Activated T-helper 17 cell treated with anti-CD3 and anti-CD28 coated beads, Interleukin-2, amount 50 U/mL, for 72 hours (primary cell): ENCODE data around the gene NTRK2. TPM values are rescaled to one million over a fixed set of nuclear protein-coding genes. Genes with fewer than 3 reads are reported as not detected.
"Not testable (repeated sequence)": the region's sequence is repeated elsewhere in the genome, so short reads cannot be mapped to it uniquely, and the experiment has no call there.

Experiments used
- ATAC-seq: fragments of 150-1000 bp; cut with Tn5 transposase; replicated peaks from 2 replicates; pipeline ENCODE4 v1.10.0; 2021; ENCODE audit warnings: mild to moderate bottlenecking, moderate library complexity
- H3K27ac Mint-ChIP-seq: one replicate; pipeline ENCODE4 v1.8.0; 2022; ENCODE audit warnings: mixed read lengths
- H3K27me3 Mint-ChIP-seq: one replicate; pipeline ENCODE4 v1.8.0; 2022; ENCODE audit warnings: mixed read lengths
- H3K36me3 Mint-ChIP-seq: one replicate; pipeline ENCODE4 v1.8.0; 2022; ENCODE audit warnings: low read depth, mild to moderate bottlenecking, mixed read lengths
- H3K4me1 Mint-ChIP-seq: one replicate; pipeline ENCODE4 v1.8.0; 2022; ENCODE audit warnings: mixed read lengths
- H3K4me3 Mint-ChIP-seq: one replicate; pipeline ENCODE4 v1.8.0; 2022; ENCODE audit warnings: mild to moderate bottlenecking, mixed read lengths
- H3K9me3 Mint-ChIP-seq: one replicate; pipeline ENCODE4 v1.8.0; 2022; ENCODE audit warnings: mixed read lengths
- total RNA-seq, 2 donors: library from RNA; stranded (reverse); gene quantifications; one replicate each; pipeline ENCODE4 v1.2.3, GENCODE V29; 2022

NTRK2 gene
- total RNA-seq, 2 donors from 2014 or later: 9.6 to 9.9 TPM

- not testable (repeated sequence) for H3K27me3 Mint-ChIP-seq, H3K27ac Mint-ChIP-seq, H3K4me1 Mint-ChIP-seq, H3K9me3 Mint-ChIP-seq, H3K36me3 Mint-ChIP-seq, ATAC-seq, H3K4me3 Mint-ChIP-seq
Observed at GRCh38 chr9:85069421-85069820, 399.9 kb downstream of the NTRK2 start.
